GM12864 (cell line): ENCODE data around the gene CDHR5.

Experiments
- DNase-seq: peaks from one replicate; pipeline ENCODE4 v3.0.0-alpha.2; 2011; ENCODE audit warnings: low read depth
- H3K4me3 ChIP-seq: 2 replicates; pipeline ENCODE4 v1.5.1; 2011; ENCODE audit warnings: mild to moderate bottlenecking, low read depth, low read length, control low read depth
- TF ChIP-seq, protein P1 (sequence below): IDR thresholded peaks from 2 replicates; pipeline ENCODE4 v1.5.1; 2011; ENCODE audit warnings: low read depth, mild to moderate bottlenecking, moderate library complexity, low read length, control low read depth, inconsistent platforms; ENCODE audit errors: missing control alignments

The CDHR5 gene

DNA sequence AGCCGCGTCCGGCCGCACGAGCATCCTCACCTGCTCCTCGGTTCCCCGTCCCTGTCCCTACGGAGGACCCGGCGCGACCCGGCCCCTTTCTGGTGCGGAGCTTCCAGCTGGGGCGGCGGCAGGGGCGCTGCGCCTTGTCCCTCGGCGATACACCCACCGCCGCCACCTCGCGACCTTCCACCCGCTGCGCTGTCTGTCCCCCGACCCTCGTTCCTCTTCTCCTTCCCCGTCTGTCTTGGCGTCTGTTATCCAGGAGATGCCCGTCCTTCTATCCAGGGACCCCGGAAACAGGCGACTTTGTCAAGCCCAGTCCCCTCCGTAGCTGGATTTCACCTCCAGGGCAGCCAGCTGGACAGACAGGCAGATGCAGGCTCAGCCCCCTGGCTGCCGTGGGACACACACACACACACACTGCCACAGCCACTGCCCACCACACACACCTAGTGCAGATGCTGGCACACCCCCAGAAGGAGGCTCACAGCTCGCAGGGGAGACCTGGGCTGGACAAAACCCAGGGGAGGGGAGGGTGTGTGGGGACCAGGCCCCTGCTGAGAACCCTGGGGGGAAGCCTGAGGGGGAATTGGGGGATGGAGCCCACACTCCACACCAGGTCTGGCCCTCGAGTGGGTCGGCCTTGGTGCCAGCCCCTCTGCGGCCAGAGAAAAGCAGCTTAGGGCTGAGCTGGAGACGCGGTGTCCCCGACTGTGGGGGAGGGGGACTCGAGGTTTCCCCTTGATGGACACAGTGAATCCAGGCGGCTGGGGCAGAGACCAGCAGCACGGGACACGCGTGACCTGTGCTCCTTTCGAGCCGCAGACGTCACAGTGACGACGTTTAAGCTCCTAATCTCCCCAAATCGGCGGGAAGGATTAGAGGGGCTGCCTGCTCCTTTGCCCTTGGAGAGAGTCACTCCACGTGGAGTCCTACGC lies 13.1 kb upstream of the CDHR5 start:
- H3K4me3 ChIP-seq, result no peak overlapping the region
- TF ChIP-seq, protein P1, sequence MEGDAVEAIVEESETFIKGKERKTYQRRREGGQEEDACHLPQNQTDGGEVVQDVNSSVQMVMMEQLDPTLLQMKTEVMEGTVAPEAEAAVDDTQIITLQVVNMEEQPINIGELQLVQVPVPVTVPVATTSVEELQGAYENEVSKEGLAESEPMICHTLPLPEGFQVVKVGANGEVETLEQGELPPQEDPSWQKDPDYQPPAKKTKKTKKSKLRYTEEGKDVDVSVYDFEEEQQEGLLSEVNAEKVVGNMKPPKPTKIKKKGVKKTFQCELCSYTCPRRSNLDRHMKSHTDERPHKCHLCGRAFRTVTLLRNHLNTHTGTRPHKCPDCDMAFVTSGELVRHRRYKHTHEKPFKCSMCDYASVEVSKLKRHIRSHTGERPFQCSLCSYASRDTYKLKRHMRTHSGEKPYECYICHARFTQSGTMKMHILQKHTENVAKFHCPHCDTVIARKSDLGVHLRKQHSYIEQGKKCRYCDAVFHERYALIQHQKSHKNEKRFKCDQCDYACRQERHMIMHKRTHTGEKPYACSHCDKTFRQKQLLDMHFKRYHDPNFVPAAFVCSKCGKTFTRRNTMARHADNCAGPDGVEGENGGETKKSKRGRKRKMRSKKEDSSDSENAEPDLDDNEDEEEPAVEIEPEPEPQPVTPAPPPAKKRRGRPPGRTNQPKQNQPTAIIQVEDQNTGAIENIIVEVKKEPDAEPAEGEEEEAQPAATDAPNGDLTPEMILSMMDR, result no peak
- no peak for DNase-seq

DNA sequence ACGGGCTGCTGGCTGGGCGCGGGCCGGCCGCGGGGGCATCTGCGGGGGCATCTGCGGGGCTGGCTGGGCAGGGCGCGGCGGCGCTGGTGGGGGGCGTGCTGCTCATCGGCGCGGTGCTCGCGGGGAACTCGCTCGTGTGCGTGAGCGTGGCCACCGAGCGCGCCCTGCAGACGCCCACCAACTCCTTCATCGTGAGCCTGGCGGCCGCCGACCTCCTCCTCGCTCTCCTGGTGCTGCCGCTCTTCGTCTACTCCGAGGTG lies 12.5 kb upstream of the CDHR5 start:
- TF ChIP-seq, protein P1, result no peak
- no peak for DNase-seq
- no peak overlapping the region for H3K4me3 ChIP-seq

DNA sequence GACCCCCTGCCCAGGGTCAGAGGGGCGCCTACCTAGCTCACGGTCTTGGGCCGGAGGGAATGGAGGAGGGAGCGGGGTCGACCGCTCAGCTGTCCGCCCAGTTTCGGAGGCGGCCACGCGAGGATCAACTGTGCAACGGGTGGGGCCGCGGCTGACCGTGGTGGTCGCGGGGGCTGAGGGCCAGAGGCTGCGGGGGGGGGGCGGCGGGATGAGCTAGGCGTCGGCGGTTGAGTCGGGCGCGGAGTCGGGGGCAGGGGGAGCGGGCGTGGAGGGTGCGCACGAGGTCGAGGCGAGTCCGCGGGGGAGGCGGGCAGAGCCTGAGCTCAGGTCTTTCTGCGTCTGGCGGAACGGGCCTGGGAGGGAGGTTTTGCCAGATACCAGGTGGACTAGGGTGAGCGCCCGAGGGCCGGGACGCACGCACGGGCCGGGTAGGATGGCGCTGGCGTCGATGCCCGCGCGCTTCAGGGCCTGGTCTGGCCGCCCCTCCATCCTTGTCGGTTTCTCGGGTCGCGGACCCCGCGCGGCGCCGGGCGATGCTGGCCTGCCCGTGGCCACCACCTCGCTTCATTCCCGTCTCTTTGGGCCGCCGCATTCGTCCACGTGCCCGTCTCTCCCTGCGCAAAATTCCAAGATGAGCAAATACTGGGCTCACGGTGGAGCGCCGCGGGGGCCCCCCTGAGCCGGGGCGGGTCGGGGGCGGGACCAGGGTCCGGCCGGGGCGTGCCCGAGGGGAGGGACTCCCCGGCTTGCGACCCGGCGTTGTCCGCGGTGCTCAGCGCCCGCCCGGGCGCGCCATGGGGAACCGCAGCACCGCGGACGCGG lies 12.0 kb upstream of the CDHR5 start, which contains the start of gene DRD4:
DRD4 (plus strand) TSS at position 759 of the 822 bp plus-strand sequence; CDS start at position 795, 36 bp downstream.
- TF ChIP-seq, protein P1, result no peak
- DNase-seq, result no peak
- H3K4me3 ChIP-seq, result no peak within 1 kb of the TSS

DNA sequence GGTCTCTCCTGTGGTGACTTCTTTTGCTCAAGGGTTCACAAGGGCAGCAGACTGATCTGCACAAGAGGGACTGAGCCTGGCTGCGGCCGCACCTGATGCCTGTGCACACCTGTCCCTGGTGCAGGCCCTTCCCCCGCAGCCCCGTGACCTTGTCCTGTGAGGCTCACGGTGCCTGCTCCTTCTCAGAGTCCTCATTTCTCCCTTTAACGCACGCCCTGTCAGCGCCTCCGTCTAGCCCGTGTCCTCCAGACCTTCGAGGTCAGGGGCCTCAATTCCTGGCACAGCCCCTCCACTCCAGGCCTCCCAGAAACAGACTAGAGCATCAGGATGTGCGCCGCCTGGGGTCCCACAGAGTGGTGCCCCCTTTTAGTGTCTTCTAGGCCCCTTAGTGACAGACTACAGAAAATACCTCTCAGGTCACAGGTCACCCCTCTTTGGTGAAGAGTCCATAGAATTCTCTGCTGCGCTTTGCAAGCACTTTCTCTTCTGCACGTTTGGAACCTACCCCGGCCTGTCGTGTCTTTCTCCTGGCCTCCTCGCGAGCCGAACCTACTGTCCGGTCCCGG lies 11.3 kb upstream of the CDHR5 start:
- no peak overlapping the region for H3K4me3 ChIP-seq
- TF ChIP-seq, protein P1, result no peak
- no peak for DNase-seq

DNA sequence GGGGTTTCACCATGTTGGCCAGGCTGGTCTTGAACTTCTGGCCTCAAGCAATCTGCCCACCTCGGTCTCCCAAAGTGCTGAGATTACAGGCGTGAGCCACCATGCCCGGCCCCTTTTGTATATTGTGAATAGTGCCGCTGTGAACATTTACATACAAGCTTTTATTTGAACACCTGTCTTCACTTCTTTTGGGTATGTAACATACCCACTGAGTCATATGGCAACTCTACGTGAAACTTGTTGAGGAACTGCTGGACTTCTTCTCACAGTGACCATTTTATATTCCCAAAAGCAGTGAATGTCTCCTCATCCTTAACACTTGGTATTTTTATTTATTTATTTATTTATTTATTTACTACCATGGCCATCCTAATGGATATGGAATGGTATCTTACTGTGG lies 6.1 kb upstream of the CDHR5 start:
- TF ChIP-seq, protein P1, result no peak
- no peak for DNase-seq
- no peak overlapping the region for H3K4me3 ChIP-seq

DNA sequence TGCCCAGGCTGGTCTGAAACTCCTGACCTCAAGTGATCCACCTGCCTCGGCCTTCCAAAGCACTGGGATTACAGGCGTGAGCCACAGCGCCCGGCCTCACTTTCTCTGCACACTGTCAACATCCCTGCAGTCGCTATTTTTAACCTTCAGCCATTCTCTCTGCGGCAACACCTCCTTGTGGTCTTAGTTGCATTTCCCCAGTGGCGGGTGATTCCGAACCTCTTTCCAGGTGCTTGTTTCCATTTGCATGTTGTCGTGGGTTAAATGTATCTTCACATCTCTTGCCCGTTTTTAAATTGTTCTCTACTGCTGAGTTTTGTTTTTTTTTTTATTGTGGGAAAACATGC lies 4.5 kb upstream of the CDHR5 start:
- no peak overlapping the region for H3K4me3 ChIP-seq
- TF ChIP-seq, protein P1, result no peak
- no peak for DNase-seq
